HG02885 (cell line): ENCODE measurements around the gene ARHGAP23.

ENCODE experiments used
- ATAC-seq: cut with Tn5 transposase; IDR thresholded peaks from one replicate; pipeline ENCODE4 v1.9.1; 2021; ENCODE audit warnings: mild to moderate bottlenecking; ENCODE audit not compliant: unreplicated experiment, poor library complexity

ARHGAP23 gene

GRCh38 chr17:38541281-38541680 is 113.0 kb downstream of the ARHGAP23 start:
- no peak for ATAC-seq

GRCh38 chr17:38542286-38542685 is 114.0 kb downstream of the ARHGAP23 start:
- ATAC-seq = no peak

- ATAC-seq = no peak
Measured at GRCh38 chr17:38543403-38544174, 115.3 kb downstream of the ARHGAP23 start.

- no peak for ATAC-seq
Measured at GRCh38 chr17:38544175-38544838, 116.0 kb downstream of the ARHGAP23 start.

- ATAC-seq = no peak
Measured at GRCh38 chr17:38544839-38545209, 116.6 kb downstream of the ARHGAP23 start.

- ATAC-seq = no peak
Measured at GRCh38 chr17:38545531-38546225, 117.4 kb downstream of the ARHGAP23 start.

- ATAC-seq = no peak
Measured at GRCh38 chr17:38546396-38546795, 118.1 kb downstream of the ARHGAP23 start.

GRCh38 chr17:38547444-38547843 is 119.2 kb downstream of the ARHGAP23 start:
- ATAC-seq = no peak

GRCh38 chr17:38549285-38549684 is 121.0 kb downstream of the ARHGAP23 start:
- ATAC-seq = no peak

- no peak for ATAC-seq
Measured at GRCh38 chr17:38550661-38551060, 122.4 kb downstream of the ARHGAP23 start.

GRCh38 chr17:38551121-38551520 is 122.9 kb downstream of the ARHGAP23 start:
- ATAC-seq = no peak

- no peak for ATAC-seq
Measured at GRCh38 chr17:38552343-38552742, 124.1 kb downstream of the ARHGAP23 start.

GRCh38 chr17:38554430-38555350 is 126.4 kb downstream of the ARHGAP23 start:
- ATAC-seq = no peak

- no peak for ATAC-seq
Measured at GRCh38 chr17:38556239-38556638, 128.0 kb downstream of the ARHGAP23 start.

- no peak for ATAC-seq
Measured at GRCh38 chr17:38557396-38557795, 129.1 kb downstream of the ARHGAP23 start.

GRCh38 chr17:38557836-38558727 is 129.8 kb downstream of the ARHGAP23 start:
- ATAC-seq = peak; percentile 68

- ATAC-seq = no peak
Measured at GRCh38 chr17:38558728-38559050, 130.4 kb downstream of the ARHGAP23 start.

GRCh38 chr17:38559051-38559879 is 131.0 kb downstream of the ARHGAP23 start:
- peak; percentile 74 for ATAC-seq

GRCh38 chr17:38559880-38560230 is 131.6 kb downstream of the ARHGAP23 start:
- no peak for ATAC-seq
